Large intestine (tissue), 3 donors: ENCODE data around the gene UGT1A4. TPM values are rescaled to one million over a fixed set of nuclear protein-coding genes. Genes with fewer than 3 reads are reported as not detected.

Source experiments
- DNase-seq, 2 donors: peaks; one replicate each; pipeline versions ENCODE4 v3.0.0 to v3.0.0-alpha.2; 2013
- H3K27ac ChIP-seq: one replicate; pipeline ENCODE4 v1.5.1; 2013; ENCODE audit warnings: low read length
- H3K27me3 ChIP-seq: 2 replicates; pipeline ENCODE4 v1.6.1; 2013; ENCODE audit warnings: low read length; ENCODE audit not compliant: control insufficient read depth, insufficient read depth
- H3K36me3 ChIP-seq: 2 replicates; pipeline ENCODE4 v1.6.1; 2013; ENCODE audit warnings: low read length; ENCODE audit not compliant: control insufficient read depth, insufficient read depth
- H3K4me1 ChIP-seq: one replicate; pipeline ENCODE4 v1.6.1; 2013; ENCODE audit warnings: low read length; ENCODE audit not compliant: control insufficient read depth, insufficient read depth
- H3K4me3 ChIP-seq: one replicate; pipeline ENCODE4 v1.5.1; 2013; ENCODE audit warnings: low read length
- H3K9me3 ChIP-seq: one replicate; pipeline ENCODE4 v1.6.1; 2013; ENCODE audit warnings: mild to moderate bottlenecking, low read depth, low read length, moderate library complexity; ENCODE audit not compliant: control insufficient read depth
- WGBS: methylation state at CpG from one replicate; pipeline ENCODE4 v1.1.5; 2013; ENCODE audit warnings: low lambda C conversion rate; ENCODE audit not compliant: insufficient coverage; 5-methylcytosine and 5-hydroxymethylcytosine counted together
- polyA plus RNA-seq: library from polyadenylated mRNA; unstranded; fragments of 120-200 nt; gene quantifications from one replicate; pipeline ENCODE4 v1.2.1, GENCODE V29; 2013

UGT1A4 gene
- polyA plus RNA-seq, 1 donor, result 0.04 TPM

- Histone ChIP-seq H3K4me3 (no peak overlapping the region), H3K36me3 (no peaks in the 10 kb centered on the region), H3K27me3 (no peaks in the 10 kb centered on the region), H3K27ac (no peak overlapping the region), H3K9me3 (no peaks in the 10 kb centered on the region), H3K4me1 (peaks cover 30% of the 10 kb centered on the region)
- WGBS, result no CpG with 5 or more reads among the region's 17 CpGs
- no peak for DNase-seq
Observed at GRCh38 chr2:233818639-233819621, 100.4 kb downstream of the UGT1A4 start.

- Histone ChIP-seq H3K9me3 (no peaks in the 10 kb centered on the region), H3K36me3 (no peaks in the 10 kb centered on the region), H3K4me1 (peaks cover 30% of the 10 kb centered on the region), H3K4me3 (no peak overlapping the region), H3K27me3 (no peaks in the 10 kb centered on the region), H3K27ac (no peak overlapping the region)
- no peak for DNase-seq
- no CpG with 5 or more reads among the region's 18 CpGs for WGBS
Observed at GRCh38 chr2:233819884-233820773, 101.6 kb downstream of the UGT1A4 start.

GRCh38 chr2:233820774-233821105 is 102.2 kb downstream of the UGT1A4 start:
- H3K27ac ChIP-seq, result no peak overlapping the region
- H3K36me3 ChIP-seq, result no peaks in the 10 kb centered on the region
- no peak overlapping the region for H3K4me3 ChIP-seq
- DNase-seq, result no peak
- H3K4me1 ChIP-seq, result peaks cover 30% of the 10 kb centered on the region
- no peaks in the 10 kb centered on the region for H3K27me3 ChIP-seq
- WGBS, result 80% methylated on average over 1 of the region's 6 CpGs
- H3K9me3 ChIP-seq, result no peaks in the 10 kb centered on the region

GRCh38 chr2:233821196-233821595 is 102.7 kb downstream of the UGT1A4 start:
- WGBS, result no CpG with 5 or more reads among the region's 3 CpGs
- Histone ChIP-seq H3K4me1 (peaks cover 30% of the 10 kb centered on the region), H3K27me3 (no peaks in the 10 kb centered on the region), H3K9me3 (no peaks in the 10 kb centered on the region), H3K36me3 (no peaks in the 10 kb centered on the region), H3K27ac (no peak overlapping the region), H3K4me3 (no peak overlapping the region)
- no peak for DNase-seq

GRCh38 chr2:233821709-233822100 is 103.2 kb downstream of the UGT1A4 start:
- Histone ChIP-seq H3K27ac (no peak overlapping the region), H3K4me1 (peaks cover 25% of the 10 kb centered on the region), H3K36me3 (no peaks in the 10 kb centered on the region), H3K27me3 (no peaks in the 10 kb centered on the region), H3K9me3 (no peaks in the 10 kb centered on the region), H3K4me3 (no peak overlapping the region)
- DNase-seq, result no peak
- WGBS, result no CpG with 5 or more reads among the region's 8 CpGs

- H3K36me3 ChIP-seq, result no peaks in the 10 kb centered on the region
- H3K27ac ChIP-seq, result no peak overlapping the region
- no CpG with 5 or more reads among the region's 21 CpGs for WGBS
- peaks cover 21% of the 10 kb centered on the region for H3K4me1 ChIP-seq
- no peak overlapping the region for H3K4me3 ChIP-seq
- DNase-seq, result no peak
- no peaks in the 10 kb centered on the region for H3K27me3 ChIP-seq
- no peaks in the 10 kb centered on the region for H3K9me3 ChIP-seq
Observed at GRCh38 chr2:233822101-233822771, 103.7 kb downstream of the UGT1A4 start.

Other genes starting within 250 kb of the UGT1A4 start
- gene USP40, start 152.0 kb upstream of the UGT1A4 start, polyA plus RNA-seq, result 33.6 TPM
- gene UGT1A8, start 101.1 kb upstream of the UGT1A4 start, polyA plus RNA-seq, result not detected
- 0.06 TPM for gene UGT1A10, start 82.3 kb upstream of the UGT1A4 start, polyA plus RNA-seq
- not detected for gene UGT1A9, start 46.8 kb upstream of the UGT1A4 start, polyA plus RNA-seq
- gene UGT1A7, start 36.8 kb upstream of the UGT1A4 start, polyA plus RNA-seq, result not detected
- 0.06 TPM for gene UGT1A6, start 25.8 kb upstream of the UGT1A4 start, polyA plus RNA-seq
- gene UGT1A5, start 5.8 kb upstream of the UGT1A4 start, polyA plus RNA-seq, result 0.15 TPM
- 0.16 TPM for gene UGT1A3, start 10.3 kb downstream of the UGT1A4 start, polyA plus RNA-seq
- 1.6 TPM for gene UGT1A1, start 41.5 kb downstream of the UGT1A4 start, polyA plus RNA-seq
- gene MROH2A, start 59.6 kb downstream of the UGT1A4 start, polyA plus RNA-seq, result 0.16 TPM
- gene HJURP, start 135.8 kb downstream of the UGT1A4 start, polyA plus RNA-seq, result 10.6 TPM
- 0.15 TPM for gene TRPM8, start 198.6 kb downstream of the UGT1A4 start, polyA plus RNA-seq